NB4 (cell line): ENCODE measurements around the gene P2RY8.
"Not testable (repeated sequence)": the region's sequence is repeated elsewhere in the genome, so short reads cannot be mapped to it uniquely, and the experiment has no call there.

Experiments
- TF ChIP-seq, protein P1 (sequence below): IDR thresholded peaks from one replicate; pipeline ENCODE4 v1.5.1; 2012; ENCODE audit warnings: low read depth, low read length
- TF ChIP-seq, protein P2 (sequence below): IDR thresholded peaks from 2 replicates; pipeline ENCODE4 v1.6.1; 2011; ENCODE audit warnings: low read depth, low read length

DNA sequence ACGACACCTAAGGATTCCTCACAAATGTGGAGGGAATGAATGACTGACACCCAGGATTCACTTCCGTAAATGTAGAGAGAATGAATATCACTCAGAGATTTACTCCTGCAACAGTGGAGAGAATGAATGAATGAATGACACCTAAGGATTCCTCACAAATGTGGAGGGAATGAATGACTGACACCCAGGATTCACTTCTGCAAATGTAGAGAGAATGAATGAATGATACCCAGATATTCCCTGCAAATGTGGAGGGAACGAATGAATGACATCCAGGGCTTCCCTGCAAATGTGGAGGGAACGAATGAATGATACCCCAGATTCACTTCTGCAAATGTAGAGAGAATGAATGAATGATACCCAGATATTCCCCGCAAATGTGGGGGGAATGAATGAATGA lies 47.6 kb downstream of the P2RY8 start:
- TF ChIP-seq, protein P1, sequence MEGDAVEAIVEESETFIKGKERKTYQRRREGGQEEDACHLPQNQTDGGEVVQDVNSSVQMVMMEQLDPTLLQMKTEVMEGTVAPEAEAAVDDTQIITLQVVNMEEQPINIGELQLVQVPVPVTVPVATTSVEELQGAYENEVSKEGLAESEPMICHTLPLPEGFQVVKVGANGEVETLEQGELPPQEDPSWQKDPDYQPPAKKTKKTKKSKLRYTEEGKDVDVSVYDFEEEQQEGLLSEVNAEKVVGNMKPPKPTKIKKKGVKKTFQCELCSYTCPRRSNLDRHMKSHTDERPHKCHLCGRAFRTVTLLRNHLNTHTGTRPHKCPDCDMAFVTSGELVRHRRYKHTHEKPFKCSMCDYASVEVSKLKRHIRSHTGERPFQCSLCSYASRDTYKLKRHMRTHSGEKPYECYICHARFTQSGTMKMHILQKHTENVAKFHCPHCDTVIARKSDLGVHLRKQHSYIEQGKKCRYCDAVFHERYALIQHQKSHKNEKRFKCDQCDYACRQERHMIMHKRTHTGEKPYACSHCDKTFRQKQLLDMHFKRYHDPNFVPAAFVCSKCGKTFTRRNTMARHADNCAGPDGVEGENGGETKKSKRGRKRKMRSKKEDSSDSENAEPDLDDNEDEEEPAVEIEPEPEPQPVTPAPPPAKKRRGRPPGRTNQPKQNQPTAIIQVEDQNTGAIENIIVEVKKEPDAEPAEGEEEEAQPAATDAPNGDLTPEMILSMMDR: not testable (repeated sequence)
- TF ChIP-seq, protein P2, sequence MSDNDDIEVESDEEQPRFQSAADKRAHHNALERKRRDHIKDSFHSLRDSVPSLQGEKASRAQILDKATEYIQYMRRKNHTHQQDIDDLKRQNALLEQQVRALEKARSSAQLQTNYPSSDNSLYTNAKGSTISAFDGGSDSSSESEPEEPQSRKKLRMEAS: not testable (repeated sequence)
